HFFc6 (cell line): Measurements from ENCODE around the gene CROCC. TPM values are rescaled to one million over a fixed set of nuclear protein-coding genes. Genes with fewer than 3 reads are reported as not detected.

Experiments
- DNase-seq: peaks from one replicate; pipeline ENCODE4 v3.0.0-alpha.2; 2018
- H3K27ac Mint-ChIP-seq: 2 replicates; pipeline ENCODE4 v1.8.0; 2020; ENCODE audit warnings: mild to moderate bottlenecking, mixed read lengths
- H3K27me3 Mint-ChIP-seq: 2 replicates; pipeline ENCODE4 v1.8.0; 2021; ENCODE audit warnings: mild to moderate bottlenecking, moderate library complexity, mixed read lengths; ENCODE audit not compliant: insufficient read depth
- H3K36me3 Mint-ChIP-seq: 2 replicates; pipeline ENCODE4 v1.8.0; 2021; ENCODE audit warnings: low read depth, mixed read lengths
- H3K4me1 Mint-ChIP-seq: 2 replicates; pipeline ENCODE4 v1.8.0; 2020; ENCODE audit warnings: low read depth, mixed read lengths
- H3K4me3 Mint-ChIP-seq: 2 replicates; pipeline ENCODE4 v1.8.0; 2020; ENCODE audit warnings: mild to moderate bottlenecking, moderate library complexity, mixed read lengths
- H3K9me3 Mint-ChIP-seq: 2 replicates; pipeline ENCODE4 v1.8.0; 2020; ENCODE audit warnings: mild to moderate bottlenecking, mixed read lengths
- total RNA-seq, 6 experiments: library from RNA; stranded (reverse); fragmentation: NEBNext Ultra II Directional; extraction: Animal tissue kit (Norgen Biotek cat#: 25700); gene quantifications; 2 replicates in 1 of 6; 3 replicates in 5 of 6; pipeline ENCODE4 v1.2.3, GENCODE V29; 2021
- TF ChIP-seq, protein P1 (sequence below): fragments of 200-600 bp; sonication (generic); IDR thresholded peaks from 2 replicates; pipeline ENCODE4 v1.5.0; 2021; ENCODE audit warnings: antibody characterized with exemption, mild to moderate bottlenecking

The CROCC gene
- total RNA-seq, 6 experiments from 2014 or later = 10.3 to 14.6 (median 12.5) TPM

GRCh38 chr1:16975838-16976237, 54.1 kb downstream of the CROCC start:
- TF ChIP-seq, protein P1, sequence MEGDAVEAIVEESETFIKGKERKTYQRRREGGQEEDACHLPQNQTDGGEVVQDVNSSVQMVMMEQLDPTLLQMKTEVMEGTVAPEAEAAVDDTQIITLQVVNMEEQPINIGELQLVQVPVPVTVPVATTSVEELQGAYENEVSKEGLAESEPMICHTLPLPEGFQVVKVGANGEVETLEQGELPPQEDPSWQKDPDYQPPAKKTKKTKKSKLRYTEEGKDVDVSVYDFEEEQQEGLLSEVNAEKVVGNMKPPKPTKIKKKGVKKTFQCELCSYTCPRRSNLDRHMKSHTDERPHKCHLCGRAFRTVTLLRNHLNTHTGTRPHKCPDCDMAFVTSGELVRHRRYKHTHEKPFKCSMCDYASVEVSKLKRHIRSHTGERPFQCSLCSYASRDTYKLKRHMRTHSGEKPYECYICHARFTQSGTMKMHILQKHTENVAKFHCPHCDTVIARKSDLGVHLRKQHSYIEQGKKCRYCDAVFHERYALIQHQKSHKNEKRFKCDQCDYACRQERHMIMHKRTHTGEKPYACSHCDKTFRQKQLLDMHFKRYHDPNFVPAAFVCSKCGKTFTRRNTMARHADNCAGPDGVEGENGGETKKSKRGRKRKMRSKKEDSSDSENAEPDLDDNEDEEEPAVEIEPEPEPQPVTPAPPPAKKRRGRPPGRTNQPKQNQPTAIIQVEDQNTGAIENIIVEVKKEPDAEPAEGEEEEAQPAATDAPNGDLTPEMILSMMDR = no peak
- DNase-seq = no peak
- H3K27me3 Mint-ChIP-seq = no peaks in the 10 kb centered on the region; the same call in 1 of the 2 replicates
- H3K27ac Mint-ChIP-seq = no peak overlapping the region
- H3K4me3 Mint-ChIP-seq = no peak overlapping the region
- no peaks in the 10 kb centered on the region for H3K9me3 Mint-ChIP-seq
- H3K4me1 Mint-ChIP-seq = peaks cover 36% of the 10 kb centered on the region
- H3K36me3 Mint-ChIP-seq = no peaks in the 10 kb centered on the region; the same call in 1 of the 2 replicates

DNA sequence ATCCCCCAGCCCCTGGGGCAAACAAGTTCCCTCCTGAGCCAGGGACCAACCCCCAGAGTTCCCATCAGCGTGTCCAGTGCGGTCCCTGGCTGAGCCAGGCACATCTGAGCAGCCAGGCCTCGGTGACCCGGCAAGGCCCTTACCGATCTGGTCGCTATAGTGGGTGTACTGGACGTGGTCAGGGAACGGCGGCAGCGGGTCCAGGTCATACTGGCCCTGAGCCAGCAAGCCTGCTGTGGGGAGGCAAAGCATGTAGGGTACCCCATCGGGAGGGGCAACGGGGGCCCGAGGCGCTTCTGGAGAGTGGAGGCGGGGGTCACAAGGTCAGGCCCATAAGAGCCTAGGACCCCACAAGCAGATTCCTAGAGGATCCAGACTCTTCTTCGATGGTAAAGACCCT, 55.2 kb downstream of the CROCC start:
- no peak overlapping the region for H3K4me3 Mint-ChIP-seq

GRCh38 chr1:16977377-16977776, 55.6 kb downstream of the CROCC start:
- DNase-seq = no peak
- Mint-ChIP-seq H3K27me3 (no peaks in the 10 kb centered on the region; the same call in 1 of the 2 replicates), H3K36me3 (no peaks in the 10 kb centered on the region), H3K4me3 (no peak overlapping the region), H3K9me3 (no peaks in the 10 kb centered on the region), H3K4me1 (peaks cover 44% of the 10 kb centered on the region), H3K27ac (no peak overlapping the region; the same call in 1 of the 2 replicates)
- TF ChIP-seq, protein P1 = no peak

More for the DNA sequence above, 55.2 kb downstream of the CROCC start:
- DNase-seq = no peak
- TF ChIP-seq, protein P1 = no peak
- Mint-ChIP-seq H3K9me3 (no peaks in the 10 kb centered on the region), H3K27ac (no peak overlapping the region), H3K27me3 (no peaks in the 10 kb centered on the region; the same call in 1 of the 2 replicates), H3K4me1 (peaks cover 44% of the 10 kb centered on the region), H3K36me3 (no peaks in the 10 kb centered on the region)

- no peak for DNase-seq
- H3K9me3 Mint-ChIP-seq = no peaks in the 10 kb centered on the region
- peaks cover 42% of the 10 kb centered on the region for H3K4me1 Mint-ChIP-seq
- no peaks in the 10 kb centered on the region for H3K36me3 Mint-ChIP-seq
- peak overlapping the region; percentile 76; the same call in 1 of the 2 replicates for H3K27ac Mint-ChIP-seq
- H3K27me3 Mint-ChIP-seq = no peaks in the 10 kb centered on the region; the same call in 1 of the 2 replicates
- TF ChIP-seq, protein P1 = no peak
- no peak overlapping the region for H3K4me3 Mint-ChIP-seq
Observed at GRCh38 chr1:16978139-16978538, 56.4 kb downstream of the CROCC start.

- DNase-seq = peak; percentile 81
- Mint-ChIP-seq H3K4me3 (peak overlapping the region; percentile 81), H3K9me3 (no peaks in the 10 kb centered on the region), H3K27ac (peak overlapping the region; percentile 76), H3K4me1 (peaks cover 46% of the 10 kb centered on the region), H3K27me3 (peaks cover 2% of the 10 kb centered on the region; the same call in 1 of the 2 replicates), H3K36me3 (no peaks in the 10 kb centered on the region)
- TF ChIP-seq, protein P1 = no peak
Observed at GRCh38 chr1:16978567-16979474, 57.1 kb downstream of the CROCC start.
